Epidermal melanocyte (primary cell): ENCODE data around the gene SALL1.

ENCODE experiments used
- DNase-seq: peaks from one replicate; pipeline ENCODE4 v3.0.0; 2011; ENCODE audit warnings: low spot score; ENCODE audit not compliant: insufficient read length

SALL1 gene

GRCh38 chr16:51141541-51141940 is 9.5 kb downstream of the SALL1 start:
- DNase-seq: no peak

GRCh38 chr16:51141106-51141505 is 10.0 kb downstream of the SALL1 start:
- no peak for DNase-seq

GRCh38 chr16:51140112-51140511 is 11.0 kb downstream of the SALL1 start:
- no peak for DNase-seq

GRCh38 chr16:51139568-51139967 is 11.5 kb downstream of the SALL1 start:
- no peak for DNase-seq

GRCh38 chr16:51138178-51138577 is 12.9 kb downstream of the SALL1 start:
- no peak for DNase-seq

- no peak for DNase-seq
Observed at GRCh38 chr16:51137097-51137496, 14.0 kb downstream of the SALL1 start.

GRCh38 chr16:51134876-51135275 is 16.2 kb downstream of the SALL1 start:
- no peak for DNase-seq

GRCh38 chr16:51134269-51134812 is 16.7 kb downstream of the SALL1 start:
- no peak for DNase-seq

- DNase-seq: no peak
Observed at GRCh38 chr16:51133688-51134087, 17.4 kb downstream of the SALL1 start.

- no peak for DNase-seq
Observed at GRCh38 chr16:51133183-51133582, 17.9 kb downstream of the SALL1 start.

GRCh38 chr16:51132490-51133115 is 18.5 kb downstream of the SALL1 start:
- DNase-seq: no peak

GRCh38 chr16:51131619-51132018 is 19.5 kb downstream of the SALL1 start:
- DNase-seq: no peak

GRCh38 chr16:51129105-51129504 is 22.0 kb downstream of the SALL1 start:
- no peak for DNase-seq

GRCh38 chr16:51125992-51126391 is 25.1 kb downstream of the SALL1 start:
- no peak for DNase-seq

- DNase-seq: no peak
Observed at GRCh38 chr16:51124896-51125295, 26.2 kb downstream of the SALL1 start.

GRCh38 chr16:51121850-51122249 is 29.2 kb downstream of the SALL1 start:
- DNase-seq: no peak

GRCh38 chr16:51120730-51121347 is 30.2 kb downstream of the SALL1 start:
- DNase-seq: no peak

GRCh38 chr16:51119973-51120729 is 30.9 kb downstream of the SALL1 start:
- DNase-seq: no peak

- no peak for DNase-seq
Observed at GRCh38 chr16:51119556-51119955, 31.5 kb downstream of the SALL1 start.

- DNase-seq: no peak
Observed at GRCh38 chr16:51116353-51116752, 34.7 kb downstream of the SALL1 start.

- no peak for DNase-seq
Observed at GRCh38 chr16:51114382-51114781, 36.7 kb downstream of the SALL1 start.
